Esophagus squamous epithelium (tissue), 4 donors: ENCODE results near the gene CCDC174.

Experiments
- POLR2A ChIP-seq, 4 donors: fragments of 450-650 bp; IDR thresholded peaks; one replicate each; pipeline ENCODE4 v1.6.1; 2017; ENCODE audit warnings: antibody characterized with exemption in 4 of 4, mild to moderate bottlenecking in 4 of 4, moderate library complexity in 3 of 4
- TF ChIP-seq, protein P1 (sequence below), 6 experiments: fragments of 450-650 bp in 4 of 6; fragments of 200-600 bp in 2 of 6; sonication (generic) in 2 of 6; IDR thresholded peaks; one replicate each; pipeline ENCODE4 v1.5.1; 2016 to 2019; ENCODE audit warnings: antibody characterized with exemption in 6 of 6, mild to moderate bottlenecking in 4 of 6, moderate library complexity in 4 of 6

GRCh38 chr3:14646589-14647413 is 4.8 kb upstream of the CCDC174 start:
- TF ChIP-seq, protein P1, sequence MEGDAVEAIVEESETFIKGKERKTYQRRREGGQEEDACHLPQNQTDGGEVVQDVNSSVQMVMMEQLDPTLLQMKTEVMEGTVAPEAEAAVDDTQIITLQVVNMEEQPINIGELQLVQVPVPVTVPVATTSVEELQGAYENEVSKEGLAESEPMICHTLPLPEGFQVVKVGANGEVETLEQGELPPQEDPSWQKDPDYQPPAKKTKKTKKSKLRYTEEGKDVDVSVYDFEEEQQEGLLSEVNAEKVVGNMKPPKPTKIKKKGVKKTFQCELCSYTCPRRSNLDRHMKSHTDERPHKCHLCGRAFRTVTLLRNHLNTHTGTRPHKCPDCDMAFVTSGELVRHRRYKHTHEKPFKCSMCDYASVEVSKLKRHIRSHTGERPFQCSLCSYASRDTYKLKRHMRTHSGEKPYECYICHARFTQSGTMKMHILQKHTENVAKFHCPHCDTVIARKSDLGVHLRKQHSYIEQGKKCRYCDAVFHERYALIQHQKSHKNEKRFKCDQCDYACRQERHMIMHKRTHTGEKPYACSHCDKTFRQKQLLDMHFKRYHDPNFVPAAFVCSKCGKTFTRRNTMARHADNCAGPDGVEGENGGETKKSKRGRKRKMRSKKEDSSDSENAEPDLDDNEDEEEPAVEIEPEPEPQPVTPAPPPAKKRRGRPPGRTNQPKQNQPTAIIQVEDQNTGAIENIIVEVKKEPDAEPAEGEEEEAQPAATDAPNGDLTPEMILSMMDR (IDR thresholded peaks at IDR 0.05), result no peak
- TF ChIP-seq POLR2A (IDR thresholded peaks at IDR 0.05), result no peak
